CD14-positive monocyte (primary cell): ENCODE results near the gene GRID1. TPM values are rescaled to one million over a fixed set of nuclear protein-coding genes. Genes with fewer than 3 reads are reported as not detected.

Experiments used
- DNase-seq, 3 donors: peaks; one replicate each; pipeline ENCODE4 v3.0.0-alpha.2; 2011 to 2022
- H2AFZ ChIP-seq: 2 replicates; pipeline ENCODE4 v1.6.0; 2012; ENCODE audit warnings: mild to moderate bottlenecking, low read depth, low read length, inconsistent platforms; ENCODE audit not compliant: insufficient read depth, poor library complexity, severe bottlenecking
- H3K27ac ChIP-seq, 2 donors: 1 replicate in 1 of 2; 2 replicates in 1 of 2; pipeline ENCODE4 v1.5.1; 2012 to 2013; ENCODE audit warnings: low read length in 2 of 2, control low read depth in 1 of 2, inconsistent platforms in 1 of 2, low read depth in 1 of 2, mild to moderate bottlenecking in 1 of 2
- H3K27me3 ChIP-seq, 2 donors: one replicate each; pipeline versions ENCODE4 v1.6.0 to v1.6.1; 2011 to 2013; ENCODE audit warnings: low read length in 2 of 2; ENCODE audit not compliant: control insufficient read depth in 2 of 2, insufficient read depth in 2 of 2
- H3K36me3 ChIP-seq, 2 donors: replicated peaks in 1 of 2; 1 replicate in 1 of 2; 2 replicates in 1 of 2; pipeline versions ENCODE4 v1.5.1 to v1.6.1; 2012 to 2013; ENCODE audit warnings: low read length in 2 of 2, control low read depth in 1 of 2, inconsistent platforms in 1 of 2, mild to moderate bottlenecking in 1 of 2; ENCODE audit not compliant: insufficient read depth in 2 of 2, control insufficient read depth in 1 of 2
- H3K4me1 ChIP-seq, 2 donors: 1 replicate in 1 of 2; 2 replicates in 1 of 2; pipeline versions ENCODE4 v1.5.1 to v1.6.1; 2012 to 2013; ENCODE audit warnings: low read length in 2 of 2, control low read depth in 1 of 2, inconsistent platforms in 1 of 2, mild to moderate bottlenecking in 1 of 2, moderate library complexity in 1 of 2; ENCODE audit not compliant: insufficient read depth in 2 of 2, control insufficient read depth in 1 of 2
- H3K4me2 ChIP-seq: replicated peaks from 2 replicates; pipeline ENCODE3; 2012; ENCODE audit warnings: low read length, moderate library complexity, mild to moderate bottlenecking; ENCODE audit not compliant: poor library complexity, severe bottlenecking; ENCODE audit errors: extremely low read depth
- H3K4me3 ChIP-seq, 3 experiments: fragments of 200-600 bp in 1 of 3; sonication (generic) in 1 of 3; replicated peaks in 1 of 3; 1 replicate in 2 of 3; 2 replicates in 1 of 3; pipeline ENCODE4 v1.5.1; 2011 to 2013; ENCODE audit warnings: low read length in 3 of 3, mild to moderate bottlenecking in 3 of 3, control low read depth in 2 of 3, low read depth in 2 of 3, inconsistent platforms in 1 of 3, moderate library complexity in 1 of 3
- H3K79me2 ChIP-seq: 2 replicates; pipeline ENCODE4 v1.6.0; 2012; ENCODE audit warnings: mild to moderate bottlenecking, control low read depth, inconsistent platforms, low read length, moderate library complexity; ENCODE audit not compliant: insufficient read depth
- H3K9ac ChIP-seq: 2 replicates; pipeline ENCODE4 v1.6.0; 2017; ENCODE audit warnings: low read length, mild to moderate bottlenecking; ENCODE audit not compliant: insufficient read depth, poor library complexity, severe bottlenecking
- H3K9me3 ChIP-seq, 2 donors: replicated peaks in 1 of 2; 1 replicate in 1 of 2; 2 replicates in 1 of 2; pipeline versions ENCODE4 v1.5.1 to v1.6.1; 2012 to 2013; ENCODE audit warnings: low read length in 2 of 2, control low read depth in 1 of 2; ENCODE audit not compliant: control insufficient read depth in 1 of 2, insufficient read depth in 1 of 2
- H4K20me1 ChIP-seq: 2 replicates; pipeline ENCODE4 v1.6.0; 2012; ENCODE audit warnings: mild to moderate bottlenecking, low read length, control low read depth, moderate library complexity; ENCODE audit not compliant: insufficient read depth
- H3K27ac Mint-ChIP-seq, 7 donors: one replicate each; pipeline ENCODE4 v1.8.0; 2020; ENCODE audit warnings: mild to moderate bottlenecking in 7 of 7, mixed read lengths in 7 of 7, moderate library complexity in 6 of 7, inconsistent platforms in 2 of 7
- H3K27me3 Mint-ChIP-seq, 3 donors: one replicate each; pipeline ENCODE4 v1.8.0; 2021 to 2022; ENCODE audit warnings: low read depth in 3 of 3, mild to moderate bottlenecking in 3 of 3, mixed read lengths in 3 of 3, moderate library complexity in 3 of 3, inconsistent platforms in 1 of 3
- H3K36me3 Mint-ChIP-seq, 2 donors: one replicate each; pipeline ENCODE4 v1.8.0; 2020; ENCODE audit warnings: mixed read lengths in 2 of 2, inconsistent platforms in 1 of 2, mild to moderate bottlenecking in 1 of 2
- H3K4me1 Mint-ChIP-seq: one replicate; pipeline ENCODE4 v1.8.0; 2020; ENCODE audit warnings: mild to moderate bottlenecking, mixed read lengths
- H3K4me3 Mint-ChIP-seq, 2 donors: one replicate each; pipeline ENCODE4 v1.8.0; 2020; ENCODE audit warnings: mild to moderate bottlenecking in 2 of 2, mixed read lengths in 2 of 2, moderate library complexity in 1 of 2
- H3K9me3 Mint-ChIP-seq, 7 donors: one replicate each; pipeline ENCODE4 v1.8.0; 2020 to 2022; ENCODE audit warnings: mixed read lengths in 7 of 7, mild to moderate bottlenecking in 6 of 7, moderate library complexity in 6 of 7, inconsistent platforms in 2 of 7
- WGBS: methylation state at CpG from one replicate; pipeline ENCODE4 v1.1.5; 2013; ENCODE audit warnings: missing lambda C conversion rate; ENCODE audit not compliant: insufficient coverage; 5-methylcytosine and 5-hydroxymethylcytosine counted together
- intact Hi-C, 2 donors: fragments of 100-400 bp; cut with micrococcal nuclease; formaldehyde crosslinking; loops; one replicate each; pipeline versions ENCODE4 v1.15.0 to v1.15.1; 2023
- polyA plus RNA-seq, 3 donors: library from polyadenylated mRNA; depleted of rRNA in 1 of 3; unstranded in 2 of 3; stranded (reverse) in 1 of 3; fragments of 300-500 nt in 2 of 3; fragments of >200 nt in 1 of 3; fragmentation: Illumina TruSeq in 2 of 3; gene quantifications; 1 replicate in 2 of 3; 2 replicates in 1 of 3; pipeline ENCODE4 v1.2.3, GENCODE V29; 2012 to 2021
- TF ChIP-seq, protein P1 (sequence below): fragments of 200-600 bp; IDR thresholded peaks from one replicate; pipeline ENCODE4 v1.8.0; 2022; ENCODE audit warnings: antibody characterized with exemption, mild to moderate bottlenecking

Gene GRID1
- polyA plus RNA-seq, 3 donors: not detected

DNA sequence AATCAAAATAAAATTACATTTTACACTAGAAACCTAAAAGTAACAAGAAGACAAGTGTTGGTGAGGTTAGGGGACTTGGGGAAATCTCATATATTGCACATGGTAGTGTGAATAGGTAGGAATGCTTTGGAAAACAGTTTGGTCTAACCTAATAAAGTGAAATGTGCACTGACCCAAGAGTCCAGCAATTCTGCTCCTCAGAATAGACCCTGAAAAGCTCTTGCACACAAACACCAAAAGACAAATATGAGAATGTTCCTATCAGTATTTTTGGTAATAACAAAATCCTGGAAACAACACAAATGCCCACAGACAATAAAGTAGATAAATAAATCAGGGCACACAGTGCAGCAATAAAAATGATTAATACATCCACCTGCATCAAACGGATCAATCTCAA, 165.7 kb downstream of the GRID1 start:
- H3K36me3 ChIP-seq: no peaks in the 10 kb centered on the region
- WGBS: 88% methylated on average over 1 of the region's 1 CpG
- no peak overlapping the region for H3K4me2 ChIP-seq
- H3K9me3 Mint-ChIP-seq: peaks cover 0 to 3% (median 0%) of the 10 kb centered on the region in 7 donors
- H3K79me2 ChIP-seq: no peaks in the 10 kb centered on the region
- TF ChIP-seq, protein P1, sequence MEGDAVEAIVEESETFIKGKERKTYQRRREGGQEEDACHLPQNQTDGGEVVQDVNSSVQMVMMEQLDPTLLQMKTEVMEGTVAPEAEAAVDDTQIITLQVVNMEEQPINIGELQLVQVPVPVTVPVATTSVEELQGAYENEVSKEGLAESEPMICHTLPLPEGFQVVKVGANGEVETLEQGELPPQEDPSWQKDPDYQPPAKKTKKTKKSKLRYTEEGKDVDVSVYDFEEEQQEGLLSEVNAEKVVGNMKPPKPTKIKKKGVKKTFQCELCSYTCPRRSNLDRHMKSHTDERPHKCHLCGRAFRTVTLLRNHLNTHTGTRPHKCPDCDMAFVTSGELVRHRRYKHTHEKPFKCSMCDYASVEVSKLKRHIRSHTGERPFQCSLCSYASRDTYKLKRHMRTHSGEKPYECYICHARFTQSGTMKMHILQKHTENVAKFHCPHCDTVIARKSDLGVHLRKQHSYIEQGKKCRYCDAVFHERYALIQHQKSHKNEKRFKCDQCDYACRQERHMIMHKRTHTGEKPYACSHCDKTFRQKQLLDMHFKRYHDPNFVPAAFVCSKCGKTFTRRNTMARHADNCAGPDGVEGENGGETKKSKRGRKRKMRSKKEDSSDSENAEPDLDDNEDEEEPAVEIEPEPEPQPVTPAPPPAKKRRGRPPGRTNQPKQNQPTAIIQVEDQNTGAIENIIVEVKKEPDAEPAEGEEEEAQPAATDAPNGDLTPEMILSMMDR: no peak
- no peak for DNase-seq
- H3K36me3 Mint-ChIP-seq: no peaks in the 10 kb centered on the region
- no peaks in the 10 kb centered on the region for H3K4me1 ChIP-seq
- intact Hi-C loops: no loop called here
- no peak overlapping the region for H3K27ac Mint-ChIP-seq
- H4K20me1 ChIP-seq: no peaks in the 10 kb centered on the region
- no peak overlapping the region for H3K27ac ChIP-seq
- H3K4me3 Mint-ChIP-seq: no peak overlapping the region
- peaks cover 4 to 9% (median 5%) of the 10 kb centered on the region in 3 donors for H3K27me3 Mint-ChIP-seq
- no peak overlapping the region for H3K4me3 ChIP-seq
- no peaks in the 10 kb centered on the region for H3K9me3 ChIP-seq
- no peaks in the 10 kb centered on the region for H3K4me1 Mint-ChIP-seq
- H2AFZ ChIP-seq: no peak overlapping the region
- H3K27me3 ChIP-seq: no peaks in the 10 kb centered on the region
- no peak overlapping the region for H3K9ac ChIP-seq

- H3K27ac Mint-ChIP-seq: peak overlapping the region in 1 of 7 donors; percentile 11
- Histone ChIP-seq H3K79me2 (no peaks in the 10 kb centered on the region), H3K9ac (no peak overlapping the region), H2AFZ (no peak overlapping the region), H3K4me1 (no peaks in the 10 kb centered on the region), H3K9me3 (no peaks in the 10 kb centered on the region), H3K36me3 (no peaks in the 10 kb centered on the region), H3K4me3 (no peak overlapping the region), H3K27me3 (no peaks in the 10 kb centered on the region), H3K4me2 (no peak overlapping the region), H3K27ac (no peak overlapping the region), H4K20me1 (no peaks in the 10 kb centered on the region)
- peaks cover 4 to 7% (median 5%) of the 10 kb centered on the region in 3 donors for H3K27me3 Mint-ChIP-seq
- no peaks in the 10 kb centered on the region for H3K36me3 Mint-ChIP-seq
- no peak for DNase-seq
- no peak overlapping the region for H3K4me3 Mint-ChIP-seq
- TF ChIP-seq, protein P1: no peak
- H3K4me1 Mint-ChIP-seq: no peaks in the 10 kb centered on the region
- intact Hi-C loops: no loop called here
- WGBS: 83% methylated on average over 1 of the region's 1 CpG
- H3K9me3 Mint-ChIP-seq: peaks cover 0 to 3% (median 0%) of the 10 kb centered on the region in 7 donors
Measured at GRCh38 chr10:86200269-86200668, 166.3 kb downstream of the GRID1 start.
